ENCODE measurements around the gene STARD3.

Gene STARD3

DNA sequence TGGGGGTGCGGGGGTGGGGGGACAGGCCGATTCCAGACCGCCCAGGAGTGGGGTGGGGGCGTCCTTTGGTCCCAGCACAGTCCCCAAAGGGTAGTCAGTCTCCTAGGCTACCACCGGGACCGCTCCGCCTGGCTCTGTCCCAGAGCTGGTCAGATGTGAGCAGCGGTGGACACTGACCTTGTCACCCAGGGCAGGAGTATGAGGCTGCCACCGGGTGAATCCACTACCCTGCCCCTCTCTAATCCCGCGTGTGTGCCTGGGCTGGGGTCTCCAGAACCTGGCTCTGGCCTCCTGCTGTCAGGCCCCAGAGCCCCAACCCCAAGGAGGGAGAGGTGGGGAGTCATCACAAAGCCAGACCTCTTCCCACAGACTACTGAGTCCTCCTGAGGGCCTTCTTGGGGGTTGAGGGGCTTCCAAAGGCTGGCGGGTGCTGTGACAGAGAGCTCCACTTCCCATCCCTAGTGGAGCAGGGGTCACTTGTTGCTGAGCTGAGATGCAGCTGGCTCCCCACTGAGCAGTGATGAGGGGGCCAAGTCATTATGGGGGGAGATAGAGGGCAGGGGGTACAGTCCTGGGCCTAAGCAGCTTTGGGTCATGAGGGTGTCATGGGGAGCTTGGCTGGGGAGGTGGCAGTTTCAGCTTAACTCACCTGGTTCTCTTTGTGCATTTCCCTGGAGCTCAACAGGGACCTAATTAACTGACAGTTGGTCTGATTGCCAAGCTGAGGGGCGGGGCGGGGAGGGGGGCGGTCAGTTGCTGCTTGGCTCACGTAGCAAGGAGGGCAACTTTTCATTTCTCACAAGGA lies 9.0 kb upstream of the STARD3 start:
- Histone ChIP-seq H3K4me3 (no peak overlapping the region), H3K9ac (ENCODE audit: insufficient read length) (no peak overlapping the region), H3K9me3 (ENCODE audit: low read depth, low read length) (no peaks in the 10 kb centered on the region), H3K27ac (no peak overlapping the region), H3K36me3 (ENCODE audit: insufficient read depth, low read length) (no peaks in the 10 kb centered on the region)
- no peak for DNase-seq (ENCODE audit: low read depth, low spot score)
- no peak for TF ChIP-seq POLR2AphosphoS5 (IDR thresholded peaks at IDR 0.05; ENCODE audit: borderline replicate concordance, low read depth, low read length)
- no peak for TF ChIP-seq FOXP2 (optimal IDR thresholded peaks at IDR 0.05; ENCODE audit: control extremely low read depth, extremely low read length, insufficient read depth)
- TF ChIP-seq EZH2 (IDR thresholded peaks at IDR 0.05), result no peak

- no peak overlapping the region for H3K9ac ChIP-seq (ENCODE audit: insufficient read length)
- TF ChIP-seq FOXP2 (optimal IDR thresholded peaks at IDR 0.05; ENCODE audit: control extremely low read depth, extremely low read length, insufficient read depth) (no peak), EZH2 (IDR thresholded peaks at IDR 0.05) (no peak), POLR2AphosphoS5 (IDR thresholded peaks at IDR 0.05; ENCODE audit: borderline replicate concordance, low read depth, low read length) (no peak)
- H3K27ac ChIP-seq, result no peak overlapping the region
- no peak overlapping the region for H3K4me3 ChIP-seq
- no peaks in the 10 kb centered on the region for H3K36me3 ChIP-seq (ENCODE audit: insufficient read depth, low read length)
- no peak for DNase-seq (ENCODE audit: low read depth, low spot score)
- no peaks in the 10 kb centered on the region for H3K9me3 ChIP-seq (ENCODE audit: low read depth, low read length)
Observed at GRCh38 chr17:39628655-39629493, 8.1 kb upstream of the STARD3 start.

DNA sequence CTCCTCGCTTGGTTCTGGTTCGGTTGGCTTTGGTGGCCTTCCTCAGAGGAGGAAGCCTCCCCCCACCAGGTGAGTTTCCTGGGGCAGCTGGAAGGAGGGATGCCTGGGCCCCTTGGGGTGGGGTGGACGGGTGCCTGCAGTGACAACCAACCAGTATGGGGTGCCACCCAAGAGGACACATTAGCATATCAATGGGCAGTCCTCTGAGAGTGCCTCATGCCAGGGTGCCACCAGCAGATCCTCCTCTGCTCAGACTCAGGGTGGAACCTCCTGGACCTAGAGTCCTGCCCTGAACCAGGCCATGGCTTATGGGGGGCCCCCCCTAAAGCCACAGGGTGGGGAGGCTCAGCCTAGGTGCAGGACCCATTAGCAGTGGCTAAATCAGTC lies 7.5 kb upstream of the STARD3 start:
- Histone ChIP-seq H3K9me3 (ENCODE audit: low read depth, low read length) (no peaks in the 10 kb centered on the region), H3K9ac (ENCODE audit: insufficient read length) (no peak overlapping the region)
- no peak for DNase-seq (ENCODE audit: low read depth, low spot score)

GRCh38 chr17:39629898-39630297 lies 7.0 kb upstream of the STARD3 start:
- no peak overlapping the region for H3K4me3 ChIP-seq
- TF ChIP-seq POLR2AphosphoS5 (IDR thresholded peaks at IDR 0.05; ENCODE audit: borderline replicate concordance, low read depth, low read length), result no peak
- H3K36me3 ChIP-seq (ENCODE audit: insufficient read depth, low read length), result no peaks in the 10 kb centered on the region
- H3K27ac ChIP-seq, result no peak overlapping the region
- no peak overlapping the region for H3K9ac ChIP-seq (ENCODE audit: insufficient read length)
- DNase-seq (ENCODE audit: low read depth, low spot score), result no peak
- no peaks in the 10 kb centered on the region for H3K9me3 ChIP-seq (ENCODE audit: low read depth, low read length)

More for the DNA sequence above, 7.5 kb upstream of the STARD3 start:
- H3K27ac ChIP-seq, result no peak overlapping the region
- TF ChIP-seq FOXP2 (optimal IDR thresholded peaks at IDR 0.05; ENCODE audit: control extremely low read depth, extremely low read length, insufficient read depth) (no peak), POLR2AphosphoS5 (IDR thresholded peaks at IDR 0.05; ENCODE audit: borderline replicate concordance, low read depth, low read length) (no peak), EZH2 (IDR thresholded peaks at IDR 0.05) (no peak)
- no peaks in the 10 kb centered on the region for H3K36me3 ChIP-seq (ENCODE audit: insufficient read depth, low read length)
- H3K4me3 ChIP-seq, result no peak overlapping the region

DNA sequence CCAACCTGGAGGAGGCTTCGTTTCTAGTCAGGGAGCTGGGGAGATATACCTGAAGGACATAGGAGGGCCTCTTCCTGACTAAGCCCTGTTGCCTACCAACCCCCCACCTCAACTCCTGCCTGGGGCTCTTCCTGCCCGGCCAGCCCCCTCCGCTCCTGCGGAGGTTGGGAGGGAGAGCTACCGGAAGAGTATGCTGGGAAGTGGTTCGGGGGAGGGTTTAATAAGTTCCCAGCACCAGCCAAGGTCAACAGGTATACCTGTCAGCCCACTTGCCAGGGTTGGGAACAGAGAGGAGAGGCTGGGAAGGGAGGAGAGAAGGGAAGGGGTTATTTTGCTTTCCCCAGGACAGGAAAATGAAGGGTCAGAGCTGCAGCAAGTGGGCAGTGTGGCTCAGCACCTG lies 5.5 kb upstream of the STARD3 start:
- no peak overlapping the region for H3K27ac ChIP-seq
- no peak for TF ChIP-seq EZH2 (IDR thresholded peaks at IDR 0.05)
- TF ChIP-seq FOXP2 (optimal IDR thresholded peaks at IDR 0.05; ENCODE audit: control extremely low read depth, extremely low read length, insufficient read depth), result no peak
- no peak for TF ChIP-seq POLR2AphosphoS5 (IDR thresholded peaks at IDR 0.05; ENCODE audit: borderline replicate concordance, low read depth, low read length)

DNA sequence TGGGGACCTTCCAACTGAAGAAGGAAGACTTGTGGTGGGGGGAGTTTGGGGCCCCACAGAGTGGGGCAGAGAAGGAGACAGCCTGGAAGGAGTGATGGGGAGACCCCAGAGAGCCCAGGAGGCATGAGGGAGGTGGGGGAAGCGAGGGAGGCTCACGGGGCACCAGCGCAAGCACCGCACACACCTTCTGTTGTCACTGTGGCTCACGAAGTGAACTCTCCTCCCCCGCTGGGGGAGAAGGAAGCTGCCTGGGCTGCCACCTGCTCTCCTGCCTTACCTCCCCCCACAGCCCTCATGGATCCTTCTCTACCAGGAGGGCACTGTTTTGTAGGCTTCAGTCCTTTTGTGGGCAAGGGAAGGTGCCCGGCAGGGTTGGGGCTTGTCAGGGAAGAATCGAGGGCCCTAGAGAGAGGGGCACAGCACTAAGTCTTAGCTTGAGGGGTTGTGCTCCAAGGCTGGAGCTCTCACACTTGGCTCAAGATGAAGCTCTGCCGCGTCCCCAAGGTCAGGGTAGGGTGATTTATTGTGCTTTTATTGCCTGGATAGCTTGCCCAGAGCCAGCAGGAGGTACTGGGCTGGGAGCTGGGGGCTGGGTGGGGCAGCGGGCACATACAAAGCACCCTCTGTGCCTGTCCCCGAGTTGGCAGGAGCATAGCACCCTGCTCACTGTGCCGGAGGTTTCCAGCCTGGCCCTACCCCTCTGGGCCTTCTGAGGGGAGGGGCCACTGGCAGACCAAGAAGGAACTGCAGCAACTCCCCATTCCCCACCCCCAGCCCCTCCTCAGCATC lies 4.6 kb upstream of the STARD3 start:
- no peak for DNase-seq (ENCODE audit: low read depth, low spot score)
- Histone ChIP-seq H3K9ac (ENCODE audit: insufficient read length) (no peak overlapping the region), H3K4me3 (no peak overlapping the region), H3K36me3 (ENCODE audit: insufficient read depth, low read length) (no peaks in the 10 kb centered on the region), H3K27ac (no peak overlapping the region), H3K9me3 (ENCODE audit: low read depth, low read length) (no peaks in the 10 kb centered on the region)
- TF ChIP-seq EZH2 (IDR thresholded peaks at IDR 0.05), result no peak
- TF ChIP-seq FOXP2 (optimal IDR thresholded peaks at IDR 0.05; ENCODE audit: control extremely low read depth, extremely low read length, insufficient read depth), result no peak
- no peak for TF ChIP-seq POLR2AphosphoS5 (IDR thresholded peaks at IDR 0.05; ENCODE audit: borderline replicate concordance, low read depth, low read length)

More for the DNA sequence above, 5.5 kb upstream of the STARD3 start:
- H3K4me3 ChIP-seq, result no peak overlapping the region
- no peaks in the 10 kb centered on the region for H3K9me3 ChIP-seq (ENCODE audit: low read depth, low read length)
- no peak overlapping the region for H3K9ac ChIP-seq (ENCODE audit: insufficient read length)
- no peak for DNase-seq (ENCODE audit: low read depth, low spot score)
- H3K36me3 ChIP-seq (ENCODE audit: insufficient read depth, low read length), result no peaks in the 10 kb centered on the region

- H3K36me3 ChIP-seq (ENCODE audit: insufficient read depth, low read length), result no peaks in the 10 kb centered on the region
- no peaks in the 10 kb centered on the region for H3K9me3 ChIP-seq (ENCODE audit: low read depth, low read length)
- no peak overlapping the region for H3K27ac ChIP-seq
- TF ChIP-seq POLR2AphosphoS5 (IDR thresholded peaks at IDR 0.05; ENCODE audit: borderline replicate concordance, low read depth, low read length) (no peak), FOXP2 (optimal IDR thresholded peaks at IDR 0.05; ENCODE audit: control extremely low read depth, extremely low read length, insufficient read depth) (no peak), EZH2 (IDR thresholded peaks at IDR 0.05) (no peak)
- no peak overlapping the region for H3K4me3 ChIP-seq
- H3K9ac ChIP-seq (ENCODE audit: insufficient read length), result no peak overlapping the region
- no peak for DNase-seq (ENCODE audit: low read depth, low spot score)
Observed at GRCh38 chr17:39633570-39634183, 3.3 kb upstream of the STARD3 start.
